Stimulated activated CD8-positive, alpha-beta memory T cell treated with anti-CD3 and anti-CD28 coated beads, Interleukin-12 subunit alpha, Interleukin-12 subunit beta, amount 100 ng/mL, for 24 hours (primary cell): Measurements from ENCODE around the gene NCBP3.
"Not testable (repeated sequence)": the region's sequence is repeated elsewhere in the genome, so short reads cannot be mapped to it uniquely, and the experiment has no call there.

ENCODE experiments used
- DNase-seq: peaks from one replicate; pipeline ENCODE4 v3.0.0-alpha.2; 2020; ENCODE audit errors: extremely low read depth

Gene NCBP3

GRCh38 chr17:3793258-3793657, 52.8 kb downstream of the NCBP3 start:
- DNase-seq = not testable (repeated sequence)

GRCh38 chr17:3792481-3792880, 53.6 kb downstream of the NCBP3 start:
- DNase-seq = no peak

GRCh38 chr17:3788200-3788599, 57.8 kb downstream of the NCBP3 start:
- no peak for DNase-seq

- not testable (repeated sequence) for DNase-seq
Observed at GRCh38 chr17:3785323-3785722, 60.7 kb downstream of the NCBP3 start.

GRCh38 chr17:3782751-3783150, 63.3 kb downstream of the NCBP3 start:
- DNase-seq = no peak

GRCh38 chr17:3780986-3781385, 65.1 kb downstream of the NCBP3 start:
- no peak for DNase-seq

GRCh38 chr17:3777366-3778120, 68.5 kb downstream of the NCBP3 start:
- no peak for DNase-seq

GRCh38 chr17:3773966-3774365, 72.1 kb downstream of the NCBP3 start:
- no peak for DNase-seq

- DNase-seq = no peak
Observed at GRCh38 chr17:3773511-3773910, 72.5 kb downstream of the NCBP3 start.

GRCh38 chr17:3772764-3773163, 73.3 kb downstream of the NCBP3 start:
- DNase-seq = no peak

- no peak for DNase-seq
Observed at GRCh38 chr17:3771140-3771539, 74.9 kb downstream of the NCBP3 start.

- no peak for DNase-seq
Observed at GRCh38 chr17:3770466-3770865, 75.6 kb downstream of the NCBP3 start.

- no peak for DNase-seq
Observed at GRCh38 chr17:3768769-3769168, 77.3 kb downstream of the NCBP3 start.

GRCh38 chr17:3768341-3768740, 77.7 kb downstream of the NCBP3 start:
- no peak for DNase-seq

GRCh38 chr17:3766779-3767178, 79.3 kb downstream of the NCBP3 start:
- DNase-seq = no peak

GRCh38 chr17:3765981-3766380, 80.1 kb downstream of the NCBP3 start:
- no peak for DNase-seq

GRCh38 chr17:3763777-3764170, 82.3 kb downstream of the NCBP3 start:
- no peak for DNase-seq

GRCh38 chr17:3762922-3763776, 82.9 kb downstream of the NCBP3 start:
- DNase-seq = no peak

GRCh38 chr17:3761918-3762380, 84.1 kb downstream of the NCBP3 start:
- DNase-seq = no peak

- DNase-seq = no peak
Observed at GRCh38 chr17:3761036-3761917, 84.8 kb downstream of the NCBP3 start.

- DNase-seq = no peak
Observed at GRCh38 chr17:3759597-3760216, 86.3 kb downstream of the NCBP3 start.
